K562 (cell line): Measurements from ENCODE around the gene IL36RN. TPM values are rescaled to one million over a fixed set of nuclear protein-coding genes. Genes with fewer than 3 reads are reported as not detected.

Experiments used
- CHD1 ChIP-seq: fragments of 200-600 bp; sonication (generic); IDR thresholded peaks from one replicate; pipeline ENCODE4 v1.6.1; 2012; ENCODE audit warnings: mild to moderate bottlenecking, moderate library complexity, low read length, inconsistent platforms
- CHD2 ChIP-seq: IDR thresholded peaks from 2 replicates; pipeline ENCODE4 v1.6.1; 2011; ENCODE audit warnings: low read depth, low read length
- CXXC5 ChIP-seq: fragments of 250-450 bp; sonication (Bioruptor Pico); IDR thresholded peaks from 2 replicates; pipeline ENCODE4 v1.8.0; 2022; ENCODE audit warnings: inconsistent platforms, mild to moderate bottlenecking, moderate library complexity
- DPF2 ChIP-seq: fragments of 450-650 bp; IDR thresholded peaks from 2 replicates; pipeline ENCODE4 v1.6.1; 2016
- FOXA3 ChIP-seq, 2 experiments: fragments of 450-650 bp in 1 of 2; sonication (generic) in 1 of 2; formaldehyde crosslinking; IDR thresholded peaks in 1 of 2; conservative IDR thresholded peaks in 1 of 2; 2 replicates each; pipeline versions ENCODE4 v1.4.0 to v1.8.0; 2020 to 2022; ENCODE audit warnings: mild to moderate bottlenecking in 2 of 2, missing genetic modification reagents in 1 of 2
- JUN ChIP-seq, 2 experiments: sonication (generic) in 1 of 2; formaldehyde crosslinking in 1 of 2; IDR thresholded peaks; 2 replicates each; pipeline versions ENCODE4 v1.6.1 to v1.8.0; 2012 to 2022; ENCODE audit warnings: borderline replicate concordance in 2 of 2, mild to moderate bottlenecking in 2 of 2, improper control_type of control experiment in 1 of 2, low read depth in 1 of 2, low read length in 1 of 2, missing genetic modification reagents in 1 of 2
- KLF16 ChIP-seq: IDR thresholded peaks from 2 replicates; pipeline ENCODE4 v1.6.1; 2016; ENCODE audit warnings: antibody characterized with exemption
- MAZ ChIP-seq, 2 experiments: fragments of 450-650 bp in 1 of 2; sonication (generic) in 1 of 2; formaldehyde crosslinking; IDR thresholded peaks in 1 of 2; conservative IDR thresholded peaks in 1 of 2; 2 replicates each; pipeline versions ENCODE4 v1.4.0 to v1.5.0; 2020; ENCODE audit warnings: mild to moderate bottlenecking in 1 of 2, missing genetic modification reagents in 1 of 2
- PKNOX1 ChIP-seq: fragments of 450-650 bp; IDR thresholded peaks from 2 replicates; pipeline ENCODE4 v1.6.1; 2016
- RBM39 ChIP-seq: fragments of 200-400 bp; formaldehyde crosslinking; optimal IDR thresholded peaks from 2 replicates; pipeline ENCODE3; 2018; ENCODE audit warnings: low read depth, low read length
- ZFP91 ChIP-seq: sonication (generic); formaldehyde crosslinking; IDR thresholded peaks from 2 replicates; pipeline ENCODE4 v1.8.0; 2022; ENCODE audit warnings: mild to moderate bottlenecking, missing genetic modification reagents
- ZNF184 ChIP-seq: sonication (generic); formaldehyde crosslinking; IDR thresholded peaks from 2 replicates; pipeline ENCODE4 v1.5.0; 2020; ENCODE audit warnings: missing genetic modification reagents
- ZNF398 ChIP-seq: fragments of 250-450 bp; sonication (Bioruptor Pico); IDR thresholded peaks from 2 replicates; pipeline ENCODE4 v1.8.0; 2021; ENCODE audit warnings: moderate library complexity, mild to moderate bottlenecking, inconsistent platforms
- ZNF699 ChIP-seq: fragments of 250-450 bp; sonication (Bioruptor Pico); IDR thresholded peaks from 2 replicates; pipeline ENCODE4 v1.8.0; 2021; ENCODE audit warnings: mild to moderate bottlenecking, moderate library complexity; ENCODE audit not compliant: insufficient replicate concordance
- ZNF707 ChIP-seq: fragments of 250-450 bp; sonication (Bioruptor Pico); conservative IDR thresholded peaks from 2 replicates; pipeline ENCODE4 v1.8.0; 2022; ENCODE audit warnings: inconsistent platforms, mild to moderate bottlenecking, moderate library complexity
- polyA plus RNA-seq, 8 experiments: library from polyadenylated mRNA; depleted of rRNA in 4 of 8; stranded (reverse) in 5 of 8; unstranded in 3 of 8; fragments of >200 nt; fragmentation: Nextera tagmentation in 2 of 8; fragmentation: Illumina TruSeq in 1 of 8; extraction: Ambion mirVana in 2 of 8; extraction: Trizol in 1 of 8; gene quantifications; 2 replicates each; pipeline versions ENCODE4 v1.2.1 to v1.2.3, GENCODE V29; 2011 to 2014; ENCODE audit warnings: inconsistent platforms in 1 of 8, missing spikeins in 1 of 8
- total RNA-seq, 7 experiments: library from RNA; depleted of rRNA in 6 of 7; stranded (reverse); fragments of >200 nt in 6 of 7; fragmentation: Illumina TruSeq in 2 of 7; extraction: Trizol in 2 of 7; gene quantifications; 2 replicates each; pipeline versions ENCODE4 v1.2.1 to v1.2.3, GENCODE V29; 2011 to 2021; ENCODE audit warnings: low replicate concordance in 1 of 7

The IL36RN gene
- total and polyA plus RNA-seq, 9 of the 15 experiments (the other 6 are each of a cell fraction or from before 2014, with no cell fraction given) = not detected

GRCh38 chr2:113080134-113080533 is 21.1 kb downstream of the IL36RN start (continued):
- TF ChIP-seq CXXC5 (CRISPR knock-in tag) (peak; percentile 45; the same call in 1 of the 2 replicates), ZNF707 (CRISPR knock-in tag) (no peak), CHD2 (no peak), ZNF398 (CRISPR knock-in tag) (no peak), ZNF184 (no peak), DPF2 (no peak), ZFP91 (CRISPR knock-in tag) (no peak), PKNOX1 (no peak), CHD1 (no peak), RBM39 (no peak), KLF16 (no peak), ZNF699 (no peak), MAZ (CRISPR knock-in tag; conservative IDR thresholded peaks at IDR 0.05 in 1 of 2, IDR thresholded peaks at IDR 0.05 in 1 of 2) (peak in 1 of 2 experiments; percentile 61; a peak in 2 of 4 replicates), FOXA3 (CRISPR knock-in tag; conservative IDR thresholded peaks at IDR 0.05 in 1 of 2, IDR thresholded peaks at IDR 0.05 in 1 of 2) (no peak), JUN (IDR thresholded peaks at IDR 0.05; ENCODE audit: borderline replicate concordance, low read depth, low read length) (no peak), JUN (CRISPR knock-in tag; IDR thresholded peaks at IDR 0.05; ENCODE audit: borderline replicate concordance) (no peak)
